PFSK-1 (cell line): Measurements from ENCODE around the gene RTN4RL1.

Experiments used
- FOXP2 ChIP-seq: optimal IDR thresholded peaks from 2 replicates; pipeline ENCODE3; 2011; ENCODE audit warnings: borderline replicate concordance, control low read depth, inconsistent platforms; ENCODE audit not compliant: insufficient read depth; ENCODE audit errors: extremely low read length, extremely low read depth
- POLR2AphosphoS5 ChIP-seq: IDR thresholded peaks from 2 replicates; pipeline ENCODE4 v1.6.1; 2012; ENCODE audit warnings: low read depth, mild to moderate bottlenecking, control low read depth, low read length, moderate library complexity
- REST ChIP-seq, 2 experiments: IDR thresholded peaks; 2 replicates each; pipeline versions ENCODE4 v1.6.1 to v1.8.0; 2011 to 2012; ENCODE audit warnings: low read depth in 2 of 2, low read length in 2 of 2, control low read depth in 1 of 2, inconsistent platforms in 1 of 2, mild to moderate bottlenecking in 1 of 2, moderate library complexity in 1 of 2; ENCODE audit not compliant: insufficient read depth in 1 of 2
- SIN3A ChIP-seq: IDR thresholded peaks from 2 replicates; pipeline ENCODE4 v1.6.1; 2012; ENCODE audit warnings: mild to moderate bottlenecking, low read length, moderate library complexity, borderline replicate concordance; ENCODE audit not compliant: insufficient read depth
- TAF1 ChIP-seq: IDR thresholded peaks from 2 replicates; pipeline ENCODE4 v1.6.1; 2012; ENCODE audit warnings: low read length, control low read depth, borderline replicate concordance; ENCODE audit not compliant: insufficient read depth

Gene RTN4RL1

GRCh38 chr17:1995907-1996799 lies 29.0 kb downstream of the RTN4RL1 start:
- TF ChIP-seq REST (IDR thresholded peaks at IDR 0.05; ENCODE audit: insufficient read depth in 1 of 2, low read depth in 2 of 2, low read length in 2 of 2) (no peak), SIN3A (no peak), FOXP2 (no peak), POLR2AphosphoS5 (no peak), TAF1 (no peak)

GRCh38 chr17:1995321-1995892 lies 29.7 kb downstream of the RTN4RL1 start:
- TF ChIP-seq SIN3A = no peak

GRCh38 chr17:1994707-1995106 lies 30.4 kb downstream of the RTN4RL1 start:
- no peak for TF ChIP-seq POLR2AphosphoS5
- no peak for TF ChIP-seq REST (IDR thresholded peaks at IDR 0.05; ENCODE audit: insufficient read depth in 1 of 2, low read depth in 2 of 2, low read length in 2 of 2)
- TF ChIP-seq TAF1 = no peak
- no peak for TF ChIP-seq FOXP2
- no peak for TF ChIP-seq SIN3A

GRCh38 chr17:1992541-1992940 lies 32.6 kb downstream of the RTN4RL1 start:
- TF ChIP-seq FOXP2 (no peak), REST (IDR thresholded peaks at IDR 0.05; ENCODE audit: insufficient read depth in 1 of 2, low read depth in 2 of 2, low read length in 2 of 2) (no peak), SIN3A (no peak)

GRCh38 chr17:1989135-1989534 lies 36.0 kb downstream of the RTN4RL1 start:
- TF ChIP-seq POLR2AphosphoS5 (no peak), SIN3A (no peak), TAF1 (no peak), REST (IDR thresholded peaks at IDR 0.05; ENCODE audit: insufficient read depth in 1 of 2, low read depth in 2 of 2, low read length in 2 of 2) (no peak), FOXP2 (no peak)
